CD4-positive, alpha-beta T cell (primary cell): Measurements from ENCODE around the gene PAK6. TPM values are rescaled to one million over a fixed set of nuclear protein-coding genes. Genes with fewer than 3 reads are reported as not detected.

Experiments used
- ATAC-seq: fragments of 200-7000 bp; cut with Tn5 transposase; one replicate; pipeline ENCODE4 v1.10.0; 2022; ENCODE audit warnings: mild to moderate bottlenecking; ENCODE audit not compliant: poor library complexity
- CTCF ChIA-PET: fragments of 350-600 bp; sonication (Branson Sonifier 250); formaldehyde crosslinking; loops from one replicate; lab custom pipeline; 2021; ENCODE audit warnings: antibody characterized with exemption, inconsistent platforms; lab: Charles Lee
- POLR2A ChIA-PET: fragments of 350-600 bp; sonication (Branson Sonifier 250); formaldehyde crosslinking; loops from one replicate; lab custom pipeline; 2021; ENCODE audit warnings: antibody characterized with exemption, inconsistent platforms; lab: Charles Lee
- DNase-seq, 14 experiments: peaks; one replicate each; pipeline ENCODE4 v3.0.0-alpha.2; 2013 to 2020; ENCODE audit warnings: mixed read lengths in 2 of 14
- H3K27ac ChIP-seq, 2 donors: one replicate each; pipeline versions ENCODE4 v1.5.1 to v1.7.0; 2013; ENCODE audit warnings: low read length in 2 of 2, low read depth in 1 of 2, mild to moderate bottlenecking in 1 of 2
- H3K27me3 ChIP-seq, 2 experiments: 1 replicate in 1 of 2; 2 replicates in 1 of 2; pipeline versions ENCODE4 v1.6.1 to v1.7.0; 2013; ENCODE audit warnings: low read length in 2 of 2, control low read depth in 1 of 2, mild to moderate bottlenecking in 1 of 2, moderate library complexity in 1 of 2; ENCODE audit not compliant: insufficient read depth in 2 of 2, control insufficient read depth in 1 of 2
- H3K36me3 ChIP-seq: one replicate; pipeline ENCODE4 v1.6.1; 2013; ENCODE audit warnings: low read length, control low read depth; ENCODE audit not compliant: insufficient read depth
- H3K4me1 ChIP-seq: one replicate; pipeline ENCODE4 v1.6.1; 2013; ENCODE audit warnings: low read length, control low read depth; ENCODE audit not compliant: insufficient read depth
- H3K4me3 ChIP-seq: one replicate; pipeline ENCODE4 v1.5.1; 2013; ENCODE audit warnings: mild to moderate bottlenecking, low read length, moderate library complexity
- H3K9me3 ChIP-seq, 2 experiments: 1 replicate in 1 of 2; 2 replicates in 1 of 2; pipeline versions ENCODE4 v1.6.1 to v1.7.0; 2013; ENCODE audit warnings: low read length in 2 of 2, mild to moderate bottlenecking in 2 of 2, control low read depth in 1 of 2, moderate library complexity in 1 of 2; ENCODE audit not compliant: control insufficient read depth in 1 of 2, insufficient read depth in 1 of 2
- H3K27ac Mint-ChIP-seq: one replicate; pipeline ENCODE4 v1.8.0; 2020; ENCODE audit warnings: mixed read lengths
- H3K27me3 Mint-ChIP-seq: one replicate; pipeline ENCODE4 v1.8.0; 2021; ENCODE audit warnings: mixed read lengths
- H3K36me3 Mint-ChIP-seq: one replicate; pipeline ENCODE4 v1.8.0; 2021; ENCODE audit warnings: low read depth, mixed read lengths
- H3K4me1 Mint-ChIP-seq: one replicate; pipeline ENCODE4 v1.8.0; 2021; ENCODE audit warnings: low read depth, mixed read lengths
- H3K4me3 Mint-ChIP-seq: one replicate; pipeline ENCODE4 v1.8.0; 2020; ENCODE audit warnings: mild to moderate bottlenecking, mixed read lengths
- H3K9me3 Mint-ChIP-seq: one replicate; pipeline ENCODE4 v1.8.0; 2020; ENCODE audit warnings: mixed read lengths
- CTCF ChIP-seq: fragments of 200-600 bp; IDR thresholded peaks from one replicate; pipeline ENCODE4 v1.8.0; 2022; ENCODE audit warnings: antibody characterized with exemption, mild to moderate bottlenecking
- intact Hi-C, 2 experiments: fragments of 100-400 bp; cut with DNase I in 1 of 2; cut with micrococcal nuclease in 1 of 2; formaldehyde crosslinking; loops; one replicate each; pipeline versions ENCODE4 v1.15.1 to v1.9.0; 2023 to 2025; cut with DNase I, micrococcal nuclease
- total RNA-seq, 174 experiments: library from RNA in 2 of 174; stranded (reverse) in 2 of 174; gene quantifications; one replicate each; pipeline ENCODE4 v1.2.3 and lab custom pipeline; 2021 to 2026

The PAK6 gene
- total RNA-seq, 2 experiments from 2014 or later: 0.34 to 0.36 TPM

DNA sequence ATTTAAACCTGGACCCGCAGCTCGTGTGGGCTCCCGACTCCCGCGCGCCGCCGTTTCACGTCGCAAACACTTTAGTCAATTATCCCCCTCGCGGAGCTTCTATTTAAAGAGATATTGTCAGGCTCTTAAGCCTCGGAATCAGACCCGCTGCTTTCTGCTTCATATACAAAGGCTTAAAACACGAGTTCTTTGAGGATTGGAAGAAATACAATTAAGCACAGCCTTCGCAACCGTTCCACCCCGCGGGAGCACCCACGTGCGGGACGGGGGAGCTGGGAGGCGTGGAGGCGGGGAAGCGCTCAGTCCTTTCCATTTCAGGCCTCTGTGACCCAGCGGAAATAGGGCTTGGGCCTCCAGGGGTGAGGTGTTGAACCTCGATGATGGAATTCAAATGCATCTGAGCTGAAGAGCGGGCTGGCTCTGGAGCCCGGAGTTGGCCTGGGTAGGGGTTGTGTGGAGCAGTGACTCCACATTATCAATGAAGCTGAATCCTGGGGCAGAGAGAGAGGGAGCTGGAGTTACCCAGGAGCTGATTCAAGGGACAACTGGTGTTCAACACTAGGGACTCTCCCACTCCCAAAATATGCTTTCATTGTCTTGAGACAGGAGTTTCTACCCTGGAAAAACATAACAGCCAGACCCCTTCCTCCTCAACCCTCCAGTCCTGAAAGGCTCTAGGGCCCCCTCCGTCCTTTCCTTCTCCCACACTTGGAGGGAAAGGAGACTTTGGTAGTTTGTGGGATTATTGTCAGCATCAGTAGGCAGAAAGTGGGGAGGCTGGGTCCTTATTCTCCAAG lies 41.6 kb downstream of the PAK6 start:
- no peaks in the 10 kb centered on the region for H3K36me3 ChIP-seq
- H3K9me3 ChIP-seq: peaks cover 0 to 12% of the 10 kb centered on the region in 2 experiments
- no peak overlapping the region for H3K27ac ChIP-seq
- H3K4me1 Mint-ChIP-seq: peaks cover 4% of the 10 kb centered on the region
- H3K9me3 Mint-ChIP-seq: no peaks in the 10 kb centered on the region
- peaks cover 32 to 44% of the 10 kb centered on the region in 2 experiments for H3K27me3 ChIP-seq
- ChIA-PET POLR2A (interaction anchor here (0.8 to 3.5 kb wide), 2 partner anchors 28 to 141 kb away, joined by 3 to 34 read pairs; partner anchors contain the start of gene PLCB2), CTCF (interaction anchor here (1.1 to 3.8 kb wide), 4 partner anchors 29 to 246 kb away, joined by 3 to 45 read pairs (median 25); partner anchors contain the start of gene PLCB2)
- intact Hi-C loops: loop anchor here in 1 of 2 experiments (1.0 to 5.0 kb wide), 2 partner anchors 42 to 141 kb away; partner anchors contain the start of gene INAFM2
- ATAC-seq (no peak), DNase-seq (no peak)
- H3K27ac Mint-ChIP-seq: no peak overlapping the region
- peak overlapping the region; percentile 67 for H3K4me3 Mint-ChIP-seq
- peaks cover 23% of the 10 kb centered on the region for H3K4me1 ChIP-seq
- no peak for TF ChIP-seq CTCF
- peaks cover 32% of the 10 kb centered on the region for H3K27me3 Mint-ChIP-seq
- no peaks in the 10 kb centered on the region for H3K36me3 Mint-ChIP-seq
- H3K4me3 ChIP-seq: no peak overlapping the region

DNA sequence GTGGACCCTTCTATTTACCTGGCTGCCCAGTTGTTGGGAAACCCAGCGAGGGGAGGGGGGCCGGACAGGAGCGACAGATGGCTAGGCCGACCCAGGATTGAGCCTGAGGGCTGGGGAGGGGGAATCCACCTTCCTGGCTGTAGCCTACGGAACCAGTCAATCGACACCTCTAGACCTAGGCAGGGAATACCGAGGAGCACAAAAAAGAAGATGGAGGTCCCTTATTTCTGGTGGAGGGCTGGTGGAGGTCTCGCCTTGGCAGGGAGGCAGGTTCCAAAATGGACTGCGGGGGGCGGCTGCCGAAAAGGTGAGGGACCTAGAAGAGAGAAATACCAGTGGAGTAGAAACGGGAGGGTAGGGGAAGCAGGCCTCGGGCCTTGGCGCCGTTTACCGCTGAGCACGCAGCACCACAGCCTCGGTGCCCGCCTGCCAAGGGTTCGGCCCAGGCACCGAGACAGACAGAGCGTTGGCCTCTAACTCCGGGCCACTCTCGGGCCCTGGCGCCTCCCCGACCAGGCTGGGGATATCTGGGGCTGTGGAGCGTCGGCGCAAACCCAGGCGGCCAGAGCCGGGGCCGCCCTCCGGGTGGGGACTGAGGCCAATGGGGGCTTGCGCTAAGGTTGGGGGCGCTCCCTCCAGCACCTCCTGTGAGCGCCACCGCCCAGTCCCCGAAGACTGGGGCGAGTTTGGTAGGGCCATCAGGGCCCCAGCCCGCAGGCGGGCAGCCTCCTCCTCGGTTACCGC lies 42.4 kb downstream of the PAK6 start:
- Mint-ChIP-seq H3K4me3 (peak overlapping the region; percentile 67), H3K27me3 (peaks cover 32% of the 10 kb centered on the region), H3K27ac (no peak overlapping the region), H3K9me3 (no peaks in the 10 kb centered on the region), H3K4me1 (peaks cover 4% of the 10 kb centered on the region), H3K36me3 (no peaks in the 10 kb centered on the region)
- H3K27me3 ChIP-seq: peaks cover 32 to 44% of the 10 kb centered on the region in 2 experiments
- ChIA-PET POLR2A (interaction anchor here (0.8 to 3.5 kb wide), 3 partner anchors 26 to 141 kb away, joined by 3 to 34 read pairs (median 28); partner anchors contain the start of gene PLCB2), CTCF (interaction anchor here (1.1 to 3.8 kb wide), 4 partner anchors 27 to 141 kb away, joined by 3 to 45 read pairs (median 29); partner anchors contain the start of gene PLCB2)
- TF ChIP-seq CTCF: no peak
- peaks cover 0 to 12% of the 10 kb centered on the region in 2 experiments for H3K9me3 ChIP-seq
- H3K36me3 ChIP-seq: no peaks in the 10 kb centered on the region
- DNase-seq: no peak
- peaks cover 23% of the 10 kb centered on the region for H3K4me1 ChIP-seq
- intact Hi-C loops: loop anchor here in 1 of 2 experiments (5.0 kb wide), 1 partner anchor 41 kb away; the partner anchor contains the start of gene INAFM2
- H3K27ac ChIP-seq: no peak overlapping the region
- no peak overlapping the region for H3K4me3 ChIP-seq
- ATAC-seq: no peak

DNA sequence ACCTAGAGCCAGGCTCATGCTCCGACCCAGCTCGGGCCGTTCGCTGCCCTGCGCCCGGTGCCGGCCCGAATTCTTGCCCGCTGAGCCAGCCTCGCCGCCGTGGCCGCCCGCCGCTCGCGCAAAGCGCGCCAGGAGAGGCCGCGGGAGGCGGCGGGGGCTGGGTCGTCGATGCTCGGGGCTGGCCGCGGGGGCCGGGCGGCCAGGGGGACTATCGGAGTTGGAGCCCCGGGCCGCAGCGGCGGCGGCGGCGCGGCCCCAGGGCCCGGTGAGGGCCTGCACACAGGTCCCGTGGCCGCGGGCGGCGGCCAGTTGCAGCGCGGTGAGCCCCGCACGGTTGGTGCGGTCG lies 42.9 kb downstream of the PAK6 start:
- DNase-seq (no peak), ATAC-seq (no peak)
- Mint-ChIP-seq H3K4me3 (no peak overlapping the region), H3K27me3 (peaks cover 32% of the 10 kb centered on the region), H3K27ac (no peak overlapping the region), H3K4me1 (peaks cover 4% of the 10 kb centered on the region), H3K9me3 (no peaks in the 10 kb centered on the region), H3K36me3 (no peaks in the 10 kb centered on the region)
- peaks cover 32 to 44% of the 10 kb centered on the region in 2 experiments for H3K27me3 ChIP-seq
- intact Hi-C loops: loop anchor here in 1 of 2 experiments (5.0 kb wide), 1 partner anchor 41 kb away; the partner anchor contains the start of gene INAFM2
- H3K36me3 ChIP-seq: peaks cover 2% of the 10 kb centered on the region
- no peak overlapping the region for H3K27ac ChIP-seq
- peaks cover 23% of the 10 kb centered on the region for H3K4me1 ChIP-seq
- POLR2A ChIA-PET: interaction anchor here (3.1 kb wide), 1 partner anchor 25 kb away, joined by 28 read pairs; the partner anchor contains the start of gene PLCB2
- CTCF ChIA-PET: interaction anchor here (3.4 kb wide), 1 partner anchor 26 kb away, joined by 15 read pairs; the partner anchor contains the start of gene PLCB2
- peak overlapping the region; percentile 50 for H3K4me3 ChIP-seq
- peaks cover 0 to 12% of the 10 kb centered on the region in 2 experiments for H3K9me3 ChIP-seq
- no peak for TF ChIP-seq CTCF
